ENCODE measurements around the gene AUTS2.
A peak's percentile ranks its signal among the peaks of the same experiment; 100 is the strongest.

Gene AUTS2

GRCh38 chr7:69591805-69592204, 6.5 kb upstream of the AUTS2 start:
- no peak for DNase-seq (ENCODE audit: low read depth, low spot score)
- TF ChIP-seq CTCF (IDR thresholded peaks at IDR 0.05; ENCODE audit: insufficient read depth, low read length, missing control alignments), result no peak
- ChIA-PET POLR2A (no interaction called here), CTCF (no interaction called here)
- H3K4me3 ChIP-seq (ENCODE audit: low read depth, low read length), result no peak overlapping the region

- CTCF ChIA-PET, result no interaction called here
- POLR2A ChIA-PET, result no interaction called here
- no peak for DNase-seq (ENCODE audit: low read depth, low spot score)
- no peak for TF ChIP-seq CTCF (IDR thresholded peaks at IDR 0.05; ENCODE audit: insufficient read depth, low read length, missing control alignments)
- H3K4me3 ChIP-seq (ENCODE audit: low read depth, low read length), result no peak overlapping the region
Measured at GRCh38 chr7:69593511-69593910, 4.8 kb upstream of the AUTS2 start.

DNA sequence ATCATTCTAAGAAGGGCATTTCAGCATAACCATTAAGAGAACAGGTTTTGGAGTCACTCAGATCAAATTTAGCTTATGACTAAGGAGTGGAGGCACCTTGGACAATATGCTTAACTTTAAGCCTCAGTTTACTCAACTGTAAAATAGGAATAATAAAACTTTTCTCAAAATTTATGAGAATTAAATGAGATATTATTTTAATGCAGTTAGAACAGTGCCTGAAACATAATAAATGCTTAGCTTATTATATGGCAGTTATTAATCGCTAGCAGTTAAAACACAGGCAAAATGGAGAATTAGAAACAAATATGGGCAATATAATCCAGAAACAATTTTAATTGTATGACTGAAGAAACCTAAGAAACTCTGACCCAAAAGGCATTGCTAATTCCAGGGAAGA, 2.9 kb upstream of the AUTS2 start:
- POLR2A ChIA-PET, result no interaction called here
- no peak for TF ChIP-seq CTCF (IDR thresholded peaks at IDR 0.05; ENCODE audit: insufficient read depth, low read length, missing control alignments)
- no peak for DNase-seq (ENCODE audit: low read depth, low spot score)
- CTCF ChIA-PET, result interaction anchor here (0.6 to 1.3 kb wide), 2 partner anchors 8 to 614 kb away, joined by 3 read pairs; no protein-coding TSS in a partner anchor
- no peak overlapping the region for H3K4me3 ChIP-seq (ENCODE audit: low read depth, low read length)

DNA sequence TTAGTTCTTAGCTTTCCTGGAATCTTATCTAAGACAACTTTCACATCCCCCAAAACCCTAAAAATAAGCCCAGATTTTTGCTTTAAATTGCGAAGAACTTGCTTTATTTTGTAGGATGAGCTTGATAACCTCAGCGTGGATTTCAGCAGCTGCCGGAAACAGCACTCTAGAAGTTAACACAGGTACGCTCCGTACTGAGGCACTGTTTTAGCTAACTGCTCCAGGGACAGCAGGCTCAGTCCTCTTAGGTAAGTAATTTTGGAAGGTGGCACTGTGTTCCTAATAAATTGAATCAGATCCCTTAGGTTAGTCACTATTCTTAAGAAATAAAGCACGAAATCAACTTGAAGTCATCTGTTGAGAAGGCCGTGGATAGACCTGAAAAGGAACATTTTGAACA, 2.2 kb upstream of the AUTS2 start:
- no peak for TF ChIP-seq CTCF (IDR thresholded peaks at IDR 0.05; ENCODE audit: insufficient read depth, low read length, missing control alignments)
- CTCF ChIA-PET, result interaction anchor here (0.6 to 1.3 kb wide), 2 partner anchors 9 to 614 kb away, joined by 3 read pairs; no protein-coding TSS in a partner anchor
- no peak overlapping the region for H3K4me3 ChIP-seq (ENCODE audit: low read depth, low read length)
- POLR2A ChIA-PET, result no interaction called here
- no peak for DNase-seq (ENCODE audit: low read depth, low spot score)

GRCh38 chr7:69596723-69597277, 1.5 kb upstream of the AUTS2 start:
- CTCF ChIA-PET, result interaction anchor here (1.3 kb wide), 1 partner anchor 10 kb away, joined by 3 read pairs; no protein-coding TSS in a partner anchor
- DNase-seq (ENCODE audit: low read depth, low spot score), result no peak
- TF ChIP-seq CTCF (IDR thresholded peaks at IDR 0.05; ENCODE audit: insufficient read depth, low read length, missing control alignments), result no peak
- POLR2A ChIA-PET, result no interaction called here
- H3K4me3 ChIP-seq (ENCODE audit: low read depth, low read length), result peak overlapping the region; percentile 82

GRCh38 chr7:69597278-69598076, 798 bp upstream of the AUTS2 start:
- no peak for TF ChIP-seq CTCF (IDR thresholded peaks at IDR 0.05; ENCODE audit: insufficient read depth, low read length, missing control alignments)
- DNase-seq (ENCODE audit: low read depth, low spot score), result no peak
- CTCF ChIA-PET, result no interaction called here
- peak overlapping the region; percentile 82 for H3K4me3 ChIP-seq (ENCODE audit: low read depth, low read length)
- POLR2A ChIA-PET, result no interaction called here
